ENCODE measurements around the gene BEND7. TPM values are rescaled to one million over a fixed set of nuclear protein-coding genes. Genes with fewer than 3 reads are reported as not detected.
A peak's percentile ranks its signal among the peaks of the same experiment; 100 is the strongest.

The BEND7 gene
- total and polyA plus RNA-seq, 4 donors = 4.9 to 27.6 (median 10.4) TPM

- 46 to 60% methylated on average over 10 of the region's 10 CpGs for WGBS, 2 donors
- DNase-seq = peak in 1 of 3 donors; percentile 15
- Histone ChIP-seq H3K36me3 (ENCODE audit: control insufficient read depth in 4 of 4, insufficient read depth in 4 of 4, low read length in 4 of 4) (no peaks in the 10 kb centered on the region), H3K9me3 (ENCODE audit: control insufficient read depth in 4 of 4, insufficient read depth in 3 of 4, low read length in 3 of 4) (no peaks in the 10 kb centered on the region), H3K27ac (ENCODE audit: low read depth in 1 of 2, low read length in 1 of 2) (peak overlapping the region in 1 of 2 donors; percentile 84), H3K27me3 (ENCODE audit: control insufficient read depth in 3 of 3, insufficient read depth in 3 of 3, low read length in 2 of 3) (peaks cover 0 to 26% (median 18%) of the 10 kb centered on the region in 3 donors), H3K4me1 (ENCODE audit: control insufficient read depth in 5 of 5, insufficient read depth in 5 of 5, low read length in 5 of 5) (peaks cover 0 to 21% (median 10%) of the 10 kb centered on the region in 5 donors), H3K9ac (ENCODE audit: insufficient read depth in 1 of 2, low read length in 2 of 2) (no peak overlapping the region), H3K4me3 (no peak overlapping the region)
- peak; percentile 42 for ATAC-seq (ENCODE audit: insufficient read depth, low FRiP score)
- no peak for TF ChIP-seq CTCF (IDR thresholded peaks at IDR 0.05; ENCODE audit: control extremely low read depth, extremely low read depth)
These were observed 1.6 kb downstream of the BEND7 start for GRCh38 chr10:13526948-13527863.

GRCh38 chr10:13525663-13526062 lies 3.2 kb downstream of the BEND7 start:
- H3K9me3 ChIP-seq (ENCODE audit: control insufficient read depth in 4 of 4, insufficient read depth in 3 of 4, low read length in 3 of 4) = no peaks in the 10 kb centered on the region
- DNase-seq = peak in 2 of 3 donors; percentile 47 to 50
- 55 to 73% methylated on average over 3 of the region's 3 CpGs for WGBS, 2 donors
- no peak overlapping the region for H3K27ac ChIP-seq (ENCODE audit: low read depth in 1 of 2, low read length in 1 of 2)
- peaks cover 0 to 21% (median 10%) of the 10 kb centered on the region in 5 donors for H3K4me1 ChIP-seq (ENCODE audit: control insufficient read depth in 5 of 5, insufficient read depth in 5 of 5, low read length in 5 of 5)
- peaks cover 0 to 1% (median 0%) of the 10 kb centered on the region in 4 donors for H3K36me3 ChIP-seq (ENCODE audit: control insufficient read depth in 4 of 4, insufficient read depth in 4 of 4, low read length in 4 of 4)
- no peak overlapping the region for H3K4me3 ChIP-seq
- H3K9ac ChIP-seq (ENCODE audit: insufficient read depth in 1 of 2, low read length in 2 of 2) = no peak overlapping the region
- no peak for ATAC-seq (ENCODE audit: insufficient read depth, low FRiP score)
- peaks cover 0 to 15% (median 13%) of the 10 kb centered on the region in 3 donors for H3K27me3 ChIP-seq (ENCODE audit: control insufficient read depth in 3 of 3, insufficient read depth in 3 of 3, low read length in 2 of 3)
- TF ChIP-seq CTCF (IDR thresholded peaks at IDR 0.05; ENCODE audit: control extremely low read depth, extremely low read depth) = no peak

- Histone ChIP-seq H3K27me3 (ENCODE audit: control insufficient read depth in 3 of 3, insufficient read depth in 3 of 3, low read length in 2 of 3) (no peaks in the 10 kb centered on the region), H3K9ac (ENCODE audit: insufficient read depth in 1 of 2, low read length in 2 of 2) (no peak overlapping the region), H3K4me3 (no peak overlapping the region), H3K36me3 (ENCODE audit: control insufficient read depth in 4 of 4, insufficient read depth in 4 of 4, low read length in 4 of 4) (peaks cover 0 to 2% (median under 1%) of the 10 kb centered on the region in 4 donors), H3K4me1 (ENCODE audit: control insufficient read depth in 5 of 5, insufficient read depth in 5 of 5, low read length in 5 of 5) (peaks cover 0 to 12% (median 10%) of the 10 kb centered on the region in 5 donors), H3K9me3 (ENCODE audit: control insufficient read depth in 4 of 4, insufficient read depth in 3 of 4, low read length in 3 of 4) (no peaks in the 10 kb centered on the region), H3K27ac (ENCODE audit: low read depth in 1 of 2, low read length in 1 of 2) (no peak overlapping the region)
- DNase-seq (no peak), ATAC-seq (ENCODE audit: insufficient read depth, low FRiP score) (no peak)
- 84 to 88% methylated on average over 7 of the region's 7 CpGs for WGBS, 2 donors
- no peak for TF ChIP-seq CTCF (IDR thresholded peaks at IDR 0.05; ENCODE audit: control extremely low read depth, extremely low read depth)
These were observed 7.8 kb downstream of the BEND7 start for GRCh38 chr10:13521026-13521425.

All from lung (tissue), 12 donors.